NB4 (cell line): ENCODE data around the gene CTIF.

Experiments used
- DNase-seq: peaks from one replicate; pipeline ENCODE4 v3.0.0; 2010; ENCODE audit warnings: low read depth
- H3K4me3 ChIP-seq: one replicate; pipeline ENCODE4 v1.5.1; 2011; ENCODE audit warnings: mild to moderate bottlenecking, low read depth, low read length, moderate library complexity
- MAX ChIP-seq: IDR thresholded peaks from 2 replicates; pipeline ENCODE4 v1.6.1; 2011; ENCODE audit warnings: low read depth, low read length
- MYC ChIP-seq: IDR thresholded peaks from 2 replicates; pipeline ENCODE4 v1.6.1; 2011; ENCODE audit warnings: low read depth, low read length
- POLR2A ChIP-seq: IDR thresholded peaks from 2 replicates; pipeline ENCODE4 v1.6.1; 2011; ENCODE audit warnings: mild to moderate bottlenecking; ENCODE audit not compliant: insufficient read length; ENCODE audit errors: extremely low read depth
- TF ChIP-seq, protein P1 (sequence below): IDR thresholded peaks from one replicate; pipeline ENCODE4 v1.5.1; 2012; ENCODE audit warnings: low read depth, low read length

CTIF gene

GRCh38 chr18:48800876-48801727, 262.3 kb downstream of the CTIF start:
- no peak overlapping the region for H3K4me3 ChIP-seq
- TF ChIP-seq MAX (no peak), POLR2A (no peak), MYC (no peak)
- TF ChIP-seq, protein P1, sequence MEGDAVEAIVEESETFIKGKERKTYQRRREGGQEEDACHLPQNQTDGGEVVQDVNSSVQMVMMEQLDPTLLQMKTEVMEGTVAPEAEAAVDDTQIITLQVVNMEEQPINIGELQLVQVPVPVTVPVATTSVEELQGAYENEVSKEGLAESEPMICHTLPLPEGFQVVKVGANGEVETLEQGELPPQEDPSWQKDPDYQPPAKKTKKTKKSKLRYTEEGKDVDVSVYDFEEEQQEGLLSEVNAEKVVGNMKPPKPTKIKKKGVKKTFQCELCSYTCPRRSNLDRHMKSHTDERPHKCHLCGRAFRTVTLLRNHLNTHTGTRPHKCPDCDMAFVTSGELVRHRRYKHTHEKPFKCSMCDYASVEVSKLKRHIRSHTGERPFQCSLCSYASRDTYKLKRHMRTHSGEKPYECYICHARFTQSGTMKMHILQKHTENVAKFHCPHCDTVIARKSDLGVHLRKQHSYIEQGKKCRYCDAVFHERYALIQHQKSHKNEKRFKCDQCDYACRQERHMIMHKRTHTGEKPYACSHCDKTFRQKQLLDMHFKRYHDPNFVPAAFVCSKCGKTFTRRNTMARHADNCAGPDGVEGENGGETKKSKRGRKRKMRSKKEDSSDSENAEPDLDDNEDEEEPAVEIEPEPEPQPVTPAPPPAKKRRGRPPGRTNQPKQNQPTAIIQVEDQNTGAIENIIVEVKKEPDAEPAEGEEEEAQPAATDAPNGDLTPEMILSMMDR, result no peak
- DNase-seq, result no peak

DNA sequence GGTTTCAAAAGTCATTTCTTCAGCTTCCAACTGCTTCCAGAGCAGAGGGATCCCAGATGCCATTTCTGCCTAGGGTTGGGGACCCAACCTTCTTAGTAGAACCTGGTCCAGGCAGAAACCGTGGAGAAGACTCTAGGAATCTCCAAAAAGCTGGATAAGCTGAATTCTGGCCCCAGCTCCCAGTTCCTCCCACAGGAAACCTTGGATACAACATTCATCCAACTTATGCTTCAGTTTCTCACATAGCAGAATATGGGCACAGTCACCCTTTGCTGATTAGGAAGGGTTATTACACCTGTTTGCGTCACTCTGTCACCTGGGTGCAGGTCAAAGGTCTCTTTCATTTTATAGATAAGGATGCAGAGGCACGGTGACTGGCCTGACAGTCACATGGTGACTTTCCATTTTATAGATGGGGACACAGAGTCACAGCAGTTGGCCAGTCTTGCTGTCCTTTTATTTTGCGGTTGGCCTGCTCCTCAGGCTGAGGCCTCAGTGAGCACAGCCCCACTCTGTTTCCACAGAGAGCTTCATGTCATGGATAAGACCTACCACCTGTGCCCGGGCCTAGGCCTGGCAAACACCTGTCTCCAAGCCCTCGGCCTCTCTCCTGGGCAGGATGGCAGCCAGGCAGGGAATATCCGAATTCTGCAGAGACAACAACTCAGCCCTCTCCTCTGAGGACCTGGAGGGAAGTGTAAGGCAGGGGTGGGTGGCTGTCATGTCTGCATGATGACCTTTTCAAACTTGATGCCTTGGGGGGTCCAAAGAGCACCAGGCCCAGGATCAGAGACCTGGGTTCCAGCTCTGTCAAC, 263.1 kb downstream of the CTIF start:
- no peak for DNase-seq
- no peak overlapping the region for H3K4me3 ChIP-seq
- TF ChIP-seq MYC (no peak), MAX (no peak), POLR2A (no peak)
- TF ChIP-seq, protein P1, result no peak

- no peak for TF ChIP-seq MAX
- TF ChIP-seq POLR2A, result no peak
- TF ChIP-seq, protein P1, result no peak
- TF ChIP-seq MYC, result no peak
- no peak for DNase-seq
- H3K4me3 ChIP-seq, result no peak overlapping the region
Observed at GRCh38 chr18:48802543-48803290, 263.9 kb downstream of the CTIF start.

GRCh38 chr18:48803518-48803917, 264.7 kb downstream of the CTIF start:
- no peak overlapping the region for H3K4me3 ChIP-seq
- DNase-seq, result no peak
- TF ChIP-seq, protein P1, result no peak
- TF ChIP-seq MAX, result no peak
- no peak for TF ChIP-seq POLR2A
- TF ChIP-seq MYC, result no peak

DNA sequence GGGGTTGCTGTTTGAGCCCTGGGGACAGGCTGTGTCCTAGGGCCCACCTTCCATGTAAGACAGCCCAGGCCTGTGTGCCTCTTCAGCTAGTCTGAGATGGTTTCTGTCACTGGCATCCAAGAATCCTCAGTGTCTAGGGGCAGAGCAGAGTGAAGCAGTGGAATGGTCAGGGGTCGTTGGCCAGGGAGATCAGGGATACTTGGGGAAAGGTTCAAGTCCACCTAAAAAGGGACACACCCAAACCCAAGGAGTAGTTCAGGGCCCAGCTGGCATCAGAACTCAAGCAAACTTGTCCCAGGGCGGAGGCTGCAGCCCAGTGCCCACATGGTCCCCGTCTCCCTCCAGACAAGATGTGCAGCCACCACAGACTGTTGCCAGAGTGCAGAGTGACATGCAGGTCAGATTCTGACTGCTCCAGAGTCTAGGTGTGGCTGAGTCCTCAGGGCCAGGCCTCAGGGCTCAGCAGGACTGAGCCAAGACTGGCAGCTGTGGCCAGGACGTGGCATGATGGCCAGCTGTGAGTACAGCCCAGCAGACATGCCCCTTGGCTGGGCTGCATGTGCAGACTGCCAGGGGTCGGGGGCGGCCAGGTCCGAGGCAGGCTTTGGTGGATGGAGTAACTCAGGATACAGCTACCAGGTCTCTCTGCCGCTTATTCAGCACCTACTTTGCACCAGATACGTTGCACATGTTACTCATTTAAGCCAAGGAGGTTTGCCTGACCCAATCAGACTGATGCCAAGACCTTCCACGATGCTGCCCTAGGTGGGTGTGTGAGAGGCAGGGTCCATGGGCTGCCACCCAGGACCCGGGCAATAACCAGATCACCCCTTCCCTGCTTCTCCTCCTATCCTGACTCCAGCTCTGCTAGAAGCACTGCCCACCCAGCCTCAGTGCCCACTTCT, 265.4 kb downstream of the CTIF start:
- no peak overlapping the region for H3K4me3 ChIP-seq
- TF ChIP-seq, protein P1, result no peak
- TF ChIP-seq MYC, result no peak
- no peak for TF ChIP-seq MAX
- TF ChIP-seq POLR2A, result no peak
- no peak for DNase-seq
